GM21526 (cell line): Measurements from ENCODE around the gene CLDN18.

Experiments
- ATAC-seq: cut with Tn5 transposase; IDR thresholded peaks from one replicate; pipeline ENCODE4 v1.9.1; 2021; ENCODE audit warnings: moderate library complexity; ENCODE audit not compliant: unreplicated experiment, low FRiP score

The CLDN18 gene

GRCh38 chr3:138059261-138059660 is 49.3 kb downstream of the CLDN18 start:
- no peak for ATAC-seq

DNA sequence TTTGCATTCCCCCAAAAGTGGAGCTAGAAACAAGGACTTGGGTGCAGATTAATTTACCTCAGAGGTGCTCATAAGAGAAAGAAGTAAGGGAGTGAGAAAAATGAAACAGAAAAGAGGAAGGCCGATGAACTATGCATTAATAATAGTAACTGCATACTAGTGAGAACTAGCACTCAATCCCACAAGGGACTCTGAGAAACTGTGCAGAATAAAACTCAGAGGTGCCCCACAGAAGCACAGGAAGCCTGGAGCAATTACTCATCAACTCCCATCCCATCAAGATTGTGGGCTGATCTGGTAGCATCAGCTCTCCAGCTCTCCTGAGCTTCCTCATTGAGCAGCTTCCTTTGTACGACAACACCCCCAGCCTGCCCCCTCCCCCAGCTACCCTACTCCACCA is 50.8 kb downstream of the CLDN18 start:
- no peak for ATAC-seq

GRCh38 chr3:138062037-138062436 is 52.1 kb downstream of the CLDN18 start:
- ATAC-seq, result no peak

DNA sequence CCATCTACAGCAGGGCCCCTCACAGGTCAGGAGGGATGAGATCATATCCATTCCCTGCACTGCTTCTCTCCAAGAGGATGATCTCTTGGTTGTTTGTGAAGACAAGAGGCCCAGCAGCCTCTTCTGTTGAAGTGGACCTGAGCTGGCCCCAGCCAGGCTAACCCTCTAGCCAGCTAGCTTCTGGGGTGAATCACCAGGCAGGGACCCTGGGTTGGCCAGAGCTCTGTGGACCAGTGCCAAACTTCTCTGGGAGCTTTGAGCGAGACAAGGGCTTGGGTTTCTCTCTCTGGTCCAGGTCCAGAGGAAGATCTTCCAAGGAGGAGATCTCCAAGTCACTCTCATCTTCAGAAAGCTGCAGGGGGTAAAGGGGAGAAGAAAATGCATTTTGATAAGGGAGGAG is 52.7 kb downstream of the CLDN18 start:
- ATAC-seq, result no peak

DNA sequence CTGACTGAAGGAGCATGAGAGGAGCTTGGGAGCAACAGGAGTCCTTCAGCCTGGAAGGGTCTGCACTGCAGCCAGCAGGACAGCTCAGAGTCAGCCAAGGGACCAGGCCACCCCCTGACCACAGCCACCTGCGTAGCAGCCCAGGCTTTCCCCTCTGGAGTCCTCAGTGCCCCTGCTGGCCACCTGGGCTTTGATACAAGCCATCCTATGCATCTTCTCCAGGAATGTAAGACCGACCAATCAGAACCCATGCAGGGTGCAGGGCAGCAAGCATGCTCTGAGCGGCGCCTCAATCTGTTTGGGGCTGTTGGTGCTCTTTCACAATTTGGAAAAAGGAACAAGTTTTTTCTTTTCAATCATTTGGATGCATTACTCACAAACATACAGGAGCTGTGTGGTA is 53.5 kb downstream of the CLDN18 start:
- no peak for ATAC-seq

DNA sequence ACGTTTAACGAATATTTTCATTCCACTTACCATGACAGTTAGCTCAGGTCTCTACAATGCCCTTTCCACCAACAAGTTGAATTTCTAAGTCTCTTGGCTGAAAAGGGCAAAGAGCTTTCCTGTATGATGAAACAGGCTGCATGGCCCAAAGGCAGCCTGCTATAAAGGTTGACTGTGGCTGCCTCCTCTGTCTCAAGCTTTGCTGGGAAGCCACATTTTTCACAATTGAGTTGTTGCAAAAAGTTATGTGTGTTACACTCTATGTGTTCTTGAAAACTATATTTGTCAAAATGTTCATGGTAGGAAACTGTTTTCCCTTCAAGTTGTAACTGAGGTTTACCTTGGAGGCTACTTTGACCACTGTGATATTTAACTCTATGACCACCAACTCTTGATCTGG is 56.0 kb downstream of the CLDN18 start:
- ATAC-seq, result peak; percentile 1

GRCh38 chr3:138066383-138066782 is 56.4 kb downstream of the CLDN18 start:
- ATAC-seq, result peak; percentile 69

GRCh38 chr3:138066972-138067371 is 57.0 kb downstream of the CLDN18 start:
- no peak for ATAC-seq

GRCh38 chr3:138068046-138068445 is 58.1 kb downstream of the CLDN18 start:
- ATAC-seq, result no peak

DNA sequence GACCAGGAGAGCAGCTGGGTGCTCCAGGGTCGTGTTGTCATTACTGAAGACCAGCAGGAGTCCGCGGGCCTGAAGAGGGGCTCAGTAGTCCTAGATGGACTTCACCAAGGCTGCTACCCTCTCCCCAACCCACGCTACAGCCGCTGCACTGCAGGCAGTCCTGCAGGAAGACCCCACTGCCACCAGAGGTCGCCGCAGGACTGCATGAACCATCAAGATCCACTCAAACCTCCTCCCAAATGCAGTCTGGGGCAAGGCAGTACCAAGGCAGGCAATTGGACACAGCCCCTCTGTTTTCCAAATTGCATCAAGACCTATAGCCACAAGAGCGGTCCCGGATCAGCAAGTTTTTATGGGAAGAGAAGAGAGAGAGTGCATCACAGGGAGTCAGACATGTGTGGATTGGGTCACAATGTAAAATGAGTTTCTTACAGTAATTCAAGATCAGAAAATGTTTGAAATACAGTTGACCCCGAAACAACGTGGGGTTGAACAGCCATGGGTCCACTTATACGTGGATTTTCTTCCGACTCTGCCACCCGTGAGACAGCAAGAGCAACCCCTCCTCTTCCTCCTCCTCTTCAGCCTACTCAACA is 58.7 kb downstream of the CLDN18 start:
- peak; percentile 83 for ATAC-seq

- no peak for ATAC-seq
Measured at GRCh38 chr3:138070006-138070405, 60.0 kb downstream of the CLDN18 start.

DNA sequence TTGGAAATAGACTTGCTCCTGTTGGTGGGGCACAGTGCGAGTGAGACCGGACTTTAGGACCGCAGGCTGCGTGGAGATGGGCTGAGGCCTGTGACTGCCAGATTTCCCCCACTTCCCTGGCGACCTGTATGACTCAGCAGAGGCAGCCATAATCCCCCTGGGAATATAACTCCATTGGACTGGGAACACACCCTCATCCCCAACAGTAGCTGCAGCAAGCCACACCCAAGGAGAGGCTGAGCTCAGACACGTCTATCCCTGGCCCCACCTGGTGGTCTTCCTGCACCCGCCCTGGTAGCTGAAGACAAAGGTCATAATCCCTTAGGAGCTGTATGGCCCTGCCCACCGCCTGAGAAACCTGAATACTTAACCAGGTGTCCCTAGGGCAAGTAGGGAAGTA is 62.8 kb downstream of the CLDN18 start:
- ATAC-seq, result no peak

GRCh38 chr3:138078096-138078495 is 68.1 kb downstream of the CLDN18 start:
- no peak for ATAC-seq

GRCh38 chr3:138078901-138079344 is 69.0 kb downstream of the CLDN18 start:
- ATAC-seq, result no peak

- ATAC-seq, result no peak
Measured at GRCh38 chr3:138079901-138080300, 69.9 kb downstream of the CLDN18 start.

- no peak for ATAC-seq
Measured at GRCh38 chr3:138081371-138082084, 71.6 kb downstream of the CLDN18 start.

DNA sequence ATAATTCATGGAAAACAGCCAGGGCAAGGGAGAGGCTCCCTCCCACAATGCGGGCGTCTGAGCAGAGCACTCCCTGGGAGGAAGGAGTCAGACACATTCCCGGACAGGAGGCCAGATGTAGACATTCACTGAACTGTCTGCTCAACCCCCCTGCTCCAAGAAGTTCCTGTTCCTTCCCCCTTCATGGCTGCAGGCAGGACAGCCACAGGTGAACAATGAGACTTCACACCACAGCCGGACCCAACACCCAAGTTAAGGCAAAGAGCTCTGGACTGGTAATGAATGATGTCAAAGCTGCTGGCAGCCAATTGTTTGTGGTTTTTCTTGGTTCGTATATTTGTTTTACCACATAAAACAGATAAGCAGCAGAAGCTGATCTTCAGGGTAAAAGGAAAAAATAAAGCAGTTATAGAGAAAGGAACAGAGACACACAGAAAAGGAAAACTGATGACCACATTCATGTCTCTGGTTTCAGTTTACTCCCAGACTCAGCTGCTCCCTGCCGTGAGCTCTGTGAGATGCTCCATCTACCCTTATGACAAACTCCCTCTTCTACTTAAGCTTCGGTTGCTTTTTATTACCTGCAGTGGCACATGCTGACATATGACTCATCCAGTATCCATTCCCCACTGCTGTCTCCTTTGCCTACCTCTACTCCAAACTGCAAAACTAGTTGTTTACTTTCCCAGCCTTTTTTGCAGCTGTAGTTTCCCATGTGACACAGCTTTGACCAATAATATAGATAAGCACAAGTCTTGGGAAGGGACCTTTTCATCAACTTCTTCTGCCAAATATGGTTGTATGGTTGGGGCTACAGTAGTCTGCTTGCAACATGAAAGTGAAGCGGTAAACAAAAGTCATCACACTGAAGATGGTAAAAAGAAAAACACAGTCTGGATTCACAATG is 72.4 kb downstream of the CLDN18 start:
- ATAC-seq, result no peak

GRCh38 chr3:138082992-138083386 is 73.0 kb downstream of the CLDN18 start:
- ATAC-seq, result no peak
